Inflammatory macrophage (primary cell): ENCODE measurements around the gene BRK1.
"Not testable (repeated sequence)": the region's sequence is repeated elsewhere in the genome, so short reads cannot be mapped to it uniquely, and the experiment has no call there.

Source experiments
- DNase-seq, 2 donors: peaks; one replicate each; pipeline ENCODE4 v3.0.0-alpha.2; 2020 to 2022
- total RNA-seq, 18 experiments: gene quantifications; one replicate each; lab custom pipeline; 2026; ENCODE audit warnings: mixed read lengths in 6 of 18, inconsistent platforms in 2 of 18; lab: John Stamatoyannopoulos, UW

The BRK1 gene
- 49.5 to 111 (median 81.7) reads per million in 18 experiments for total RNA-seq

DNA sequence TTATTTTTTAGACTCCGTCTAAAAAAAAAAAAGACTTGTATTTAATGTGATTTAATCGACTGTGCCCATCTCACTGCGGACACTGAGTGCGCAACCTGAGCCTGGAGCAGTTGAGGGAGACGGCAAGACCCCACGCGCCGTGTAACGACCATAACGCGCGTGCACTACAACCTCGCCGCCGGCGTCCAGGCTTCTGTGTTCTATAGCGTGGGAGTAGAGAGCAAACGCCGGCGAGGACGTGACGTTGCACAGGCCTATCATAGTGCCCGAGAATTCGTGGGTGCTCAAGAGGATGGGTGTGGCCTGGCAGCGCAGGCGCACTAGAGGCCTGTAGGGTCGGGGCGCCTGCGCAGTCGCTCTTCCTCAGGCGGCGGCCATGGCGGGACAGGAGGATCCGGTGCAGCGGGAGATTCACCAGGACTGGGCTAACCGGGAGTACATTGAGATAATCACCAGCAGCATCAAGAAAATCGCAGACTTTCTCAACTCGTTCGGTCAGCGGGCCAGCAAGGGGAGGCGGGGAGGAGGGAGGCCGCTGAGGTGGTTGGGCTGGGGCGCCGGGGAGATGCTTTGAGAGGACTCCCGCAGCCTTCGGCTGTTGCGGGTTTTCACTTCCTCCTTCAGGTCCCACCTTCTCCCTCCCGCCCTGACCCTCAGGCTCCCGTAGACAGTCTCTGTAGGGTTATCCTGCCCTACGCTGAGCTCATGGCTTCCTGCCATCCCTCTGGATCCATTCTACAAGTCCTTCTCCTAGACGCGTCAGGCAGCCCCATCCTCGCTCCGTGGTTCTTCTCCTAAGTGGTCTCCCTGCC lies at the start of gene BRK1:
TSS of gene BRK1 (plus strand) at position 350 of the 812 bp plus-strand sequence. CDS start at position 377, 27 bp downstream.
- DNase-seq, result peak; percentile 98 to 99

DNA sequence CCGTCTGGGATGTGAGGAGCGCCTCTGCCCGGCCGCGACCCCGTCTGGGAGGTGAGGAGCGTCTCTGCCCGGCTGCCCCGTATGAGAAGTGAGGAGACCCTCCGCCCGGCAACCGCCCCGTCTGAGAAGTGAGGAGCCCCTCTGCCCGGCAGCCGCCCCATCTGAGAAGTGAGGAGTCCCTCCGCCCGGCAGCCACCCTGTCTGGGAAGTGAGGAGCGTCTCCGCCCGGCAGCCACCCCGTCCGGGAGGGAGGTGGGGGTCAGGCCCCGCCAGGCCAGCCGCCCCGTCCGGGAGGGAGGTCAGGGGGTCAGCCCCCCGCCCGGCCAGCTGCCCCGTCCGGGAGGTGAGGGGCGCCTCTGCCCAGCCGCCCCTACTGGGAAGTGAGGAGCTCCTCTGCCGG lies 45.4 kb upstream of the BRK1 start:
- not testable (repeated sequence) for DNase-seq

DNA sequence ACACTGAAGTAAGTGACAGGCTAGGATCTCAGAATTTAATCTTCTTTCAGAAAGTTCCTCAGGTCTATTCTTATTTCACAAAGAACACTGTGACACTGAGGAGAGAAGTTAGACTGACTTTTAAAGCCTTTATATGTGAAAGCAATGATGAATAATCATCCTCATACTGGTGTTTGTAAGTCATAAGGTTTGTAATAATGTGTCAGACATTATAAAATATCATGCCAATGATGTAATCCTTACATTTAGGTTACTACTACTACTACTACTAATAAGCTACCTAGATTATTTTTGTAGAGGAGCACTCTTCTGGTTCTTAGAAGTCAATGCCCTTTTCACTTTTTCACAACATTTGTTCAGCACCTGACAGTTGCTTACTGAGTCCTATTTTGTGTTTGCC lies 40.8 kb upstream of the BRK1 start:
- no peak for DNase-seq

DNA sequence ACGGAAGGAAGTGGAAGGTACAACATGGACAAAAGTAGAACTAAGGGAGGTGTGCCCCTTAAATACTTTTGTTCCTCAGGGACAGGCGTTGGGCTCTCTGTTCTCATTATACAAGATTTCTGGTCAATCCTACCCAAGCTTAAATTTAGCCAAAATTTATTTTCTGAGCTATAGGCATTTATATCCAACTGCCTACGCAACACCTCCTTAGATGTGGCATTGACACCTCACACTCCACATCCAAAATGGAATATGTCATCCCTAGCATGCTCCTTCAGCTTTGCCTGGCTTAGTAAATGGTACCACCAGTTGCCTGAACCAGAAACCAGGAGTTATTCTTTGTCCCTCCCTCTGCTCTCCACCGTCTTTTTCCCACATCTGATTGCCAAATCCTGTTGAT lies 33.6 kb upstream of the BRK1 start:
- no peak for DNase-seq

DNA sequence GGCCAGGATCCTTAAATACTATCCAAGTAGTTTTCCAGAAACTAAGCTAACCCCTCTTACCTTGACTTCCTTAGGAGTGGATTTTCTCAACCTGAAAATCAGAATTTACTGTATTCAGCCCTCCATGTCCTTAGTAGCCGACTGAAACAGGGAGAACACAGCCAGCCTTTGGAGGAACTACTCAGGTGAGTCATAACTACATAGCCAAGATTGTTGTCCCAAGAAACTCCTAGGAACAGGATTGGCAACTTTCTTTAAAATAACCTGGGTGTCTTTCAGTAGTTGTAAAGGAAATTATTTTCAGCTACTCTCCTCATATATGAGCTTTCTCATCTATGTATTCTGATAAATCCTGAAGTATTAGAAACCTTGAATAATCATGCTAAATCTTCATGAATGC lies 29.7 kb upstream of the BRK1 start:
- no peak for DNase-seq

- DNase-seq, result no peak
These were observed 27.2 kb upstream of the BRK1 start for GRCh38 chr3:10088256-10088655.

DNA sequence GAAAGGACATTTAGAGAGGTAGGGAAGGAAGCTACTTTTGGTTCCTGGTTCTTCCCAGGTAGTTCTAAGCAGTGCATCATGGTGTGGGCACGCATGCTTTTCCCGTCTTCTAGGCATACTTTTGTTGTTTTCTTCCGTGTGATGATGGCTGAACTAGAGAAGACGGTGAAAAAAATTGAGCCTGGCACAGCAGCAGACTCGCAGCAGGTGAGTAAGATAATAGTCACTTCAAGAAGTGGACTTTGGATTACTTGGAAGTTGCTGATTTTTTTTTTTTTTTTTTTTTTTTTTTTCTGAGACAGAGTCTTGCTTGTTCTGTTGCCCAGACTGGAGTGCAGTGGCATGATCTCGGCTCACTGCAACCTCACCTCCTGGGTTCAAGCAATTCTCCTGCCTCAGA lies 25.3 kb upstream of the BRK1 start:
- DNase-seq, result no peak

GRCh38 chr3:10090774-10091173 lies 24.7 kb upstream of the BRK1 start:
- DNase-seq, result not testable (repeated sequence)

- not testable (repeated sequence) for DNase-seq
These were observed 24.1 kb upstream of the BRK1 start for GRCh38 chr3:10091387-10091786.

DNA sequence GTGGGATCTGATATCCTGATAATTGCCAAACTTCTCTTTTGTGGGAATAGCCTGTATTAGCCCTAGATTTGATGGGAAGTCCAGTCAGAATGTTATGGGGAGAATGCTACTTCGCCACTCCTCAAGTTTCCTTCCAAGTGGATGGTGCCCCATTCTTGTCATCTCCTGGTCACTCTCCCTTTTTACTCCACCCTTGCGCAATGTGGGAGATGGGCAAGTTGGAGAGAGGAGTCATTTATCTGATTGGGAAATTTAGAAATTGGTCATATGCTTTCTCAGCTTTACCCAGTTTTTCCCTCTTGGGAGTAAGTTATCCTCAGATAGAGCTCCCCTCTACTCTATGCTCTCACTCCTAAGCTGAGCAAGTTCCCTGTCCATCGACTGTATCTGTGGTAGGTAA lies 21.8 kb upstream of the BRK1 start:
- no peak for DNase-seq

DNA sequence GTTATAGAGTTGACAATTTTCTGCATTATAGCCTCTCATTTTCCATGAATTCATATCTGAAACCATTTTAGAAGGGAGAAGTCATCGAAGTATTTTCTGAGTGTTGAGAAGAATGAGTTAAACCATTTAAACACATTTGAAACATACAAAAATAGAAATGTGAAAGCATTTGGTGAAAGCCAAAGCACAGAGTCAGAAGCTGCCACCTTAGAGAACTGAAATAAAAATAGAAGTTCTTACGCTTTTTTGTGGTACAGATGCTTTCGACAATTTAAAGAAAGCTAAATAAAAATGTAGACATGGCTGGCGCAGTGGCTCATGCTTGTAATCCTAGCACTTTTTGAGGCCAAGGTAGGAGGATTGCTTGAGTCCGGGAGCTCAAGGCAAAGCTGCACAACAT lies 16.4 kb upstream of the BRK1 start:
- no peak for DNase-seq

- no peak for DNase-seq
These were observed 8.6 kb upstream of the BRK1 start for GRCh38 chr3:10106919-10107318.

DNA sequence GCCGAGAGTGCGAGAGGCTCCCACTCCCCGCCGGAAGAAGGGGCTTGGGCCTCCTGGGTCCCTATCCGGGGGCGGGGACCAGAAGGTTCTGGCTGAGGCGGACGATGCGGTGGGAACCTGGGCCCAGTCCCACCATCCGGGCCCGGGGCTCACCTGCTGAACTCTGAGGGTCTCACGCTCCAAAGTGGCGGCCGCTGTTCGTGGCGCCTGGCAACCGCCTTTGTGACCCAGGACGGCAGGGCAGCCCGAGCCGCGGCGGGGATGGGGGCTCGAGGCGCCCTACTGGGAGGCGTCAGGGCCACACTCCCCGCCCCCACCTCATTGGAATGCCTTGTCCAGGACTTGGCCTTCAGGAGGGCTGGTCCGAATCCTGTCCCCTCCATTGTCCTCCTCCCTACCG lies 7.4 kb upstream of the BRK1 start, which contains the start of gene FANCD2OS:
TSS of gene FANCD2OS (minus strand) at position 165 of the 400 bp plus-strand sequence. CDS start 3,481 bp downstream, outside the sequence.
- DNase-seq, result no peak

DNA sequence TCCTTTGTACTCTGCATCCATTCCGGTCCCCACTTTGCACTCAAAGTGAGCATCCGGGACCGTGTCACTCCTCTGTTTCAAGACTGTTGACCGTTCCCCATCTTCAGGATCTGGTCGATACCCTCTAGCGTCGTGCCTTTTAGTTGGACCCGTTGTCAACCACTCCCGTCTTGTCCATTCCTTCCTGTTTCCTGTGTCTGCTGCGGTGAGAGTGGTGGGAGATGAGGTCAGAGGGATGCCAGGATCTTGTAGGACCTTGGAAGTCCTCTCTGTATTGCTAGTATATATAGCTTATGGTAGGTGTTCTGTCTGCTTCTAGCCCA lies 624 bp downstream of the BRK1 start:
- peak; percentile 36 to 47 for DNase-seq

DNA sequence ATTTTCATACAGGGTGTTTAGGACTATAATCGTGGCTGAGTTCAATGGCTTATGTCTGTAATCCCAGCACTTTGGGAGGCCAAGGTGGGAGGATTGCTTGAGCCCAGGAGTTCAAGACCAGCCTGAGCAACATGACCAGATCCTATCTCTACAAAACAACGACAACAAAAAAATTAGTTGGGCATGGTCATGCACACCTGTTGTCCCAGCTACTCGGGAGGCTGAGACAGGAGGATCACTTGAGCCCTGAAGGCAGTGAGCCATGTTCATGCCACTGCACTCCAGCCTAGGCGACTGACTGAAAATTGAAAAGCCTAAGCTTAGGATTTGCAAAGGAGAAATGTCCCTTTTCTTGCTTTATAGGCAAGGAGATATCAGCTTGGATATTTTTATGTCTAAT lies 1.5 kb downstream of the BRK1 start:
- DNase-seq, result no peak

DNA sequence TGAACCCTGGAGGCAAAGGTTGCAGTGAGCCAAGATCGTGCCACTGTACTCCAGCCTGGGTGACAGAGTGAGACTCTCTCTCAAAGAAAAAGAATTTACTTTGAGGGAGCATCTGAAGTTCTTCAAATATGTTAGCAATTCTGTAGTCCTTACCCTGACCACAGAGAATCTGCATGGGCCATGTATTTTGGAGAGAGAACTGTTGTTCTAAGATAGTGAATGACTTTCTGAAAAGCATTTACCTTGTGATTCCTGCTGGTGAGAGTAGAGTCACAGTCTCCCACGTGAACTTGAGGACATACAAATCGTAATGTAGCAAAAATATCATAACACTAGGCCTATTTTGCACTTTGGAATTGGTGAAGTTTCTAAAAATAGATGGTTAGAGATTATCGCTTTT lies 3.9 kb downstream of the BRK1 start:
- DNase-seq, result no peak

DNA sequence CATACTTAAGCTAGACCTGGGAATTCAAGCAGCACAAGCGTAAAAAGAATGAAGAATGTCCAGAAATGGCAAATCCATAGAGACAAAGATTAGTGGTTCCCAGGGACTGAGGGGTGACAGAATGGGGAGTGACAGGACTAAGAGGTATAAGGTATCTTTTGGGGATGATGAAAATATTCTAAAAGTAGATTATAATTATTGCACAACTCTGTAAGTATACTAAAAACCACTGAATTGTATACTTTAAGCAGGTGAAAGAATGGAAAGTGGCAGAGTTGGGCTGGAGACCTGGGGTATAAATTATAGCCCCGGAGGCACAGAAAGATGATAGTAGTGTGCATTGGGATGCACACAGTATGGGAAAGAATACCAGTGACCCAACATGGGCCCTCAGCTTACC lies 5.6 kb downstream of the BRK1 start:
- no peak for DNase-seq

GRCh38 chr3:10122724-10123123 lies 7.2 kb downstream of the BRK1 start:
- DNase-seq, result no peak

- DNase-seq, result not testable (repeated sequence)
These were observed 20.4 kb downstream of the BRK1 start for GRCh38 chr3:10135872-10136271.

GRCh38 chr3:10136426-10137005 lies 21.0 kb downstream of the BRK1 start:
- DNase-seq, result no peak

DNA sequence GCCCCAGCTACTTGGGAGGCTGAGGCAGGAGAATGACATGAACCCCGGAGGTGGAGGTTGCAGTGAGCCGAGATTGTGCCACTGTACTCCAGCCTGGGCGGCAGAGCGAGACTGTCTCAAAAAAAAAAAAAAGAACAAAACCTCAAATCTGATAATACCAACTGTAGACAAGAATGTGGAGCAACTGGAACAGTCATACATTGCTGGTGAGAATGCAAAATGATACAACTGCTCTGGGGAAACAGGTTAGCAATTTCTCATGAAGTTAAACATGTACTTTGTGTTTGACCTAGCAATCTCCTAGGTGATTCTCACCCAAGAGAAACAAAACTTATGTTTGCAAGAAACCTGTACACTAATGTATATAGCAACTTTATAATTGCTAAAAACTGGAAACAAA lies 21.7 kb downstream of the BRK1 start:
- no peak for DNase-seq

DNA sequence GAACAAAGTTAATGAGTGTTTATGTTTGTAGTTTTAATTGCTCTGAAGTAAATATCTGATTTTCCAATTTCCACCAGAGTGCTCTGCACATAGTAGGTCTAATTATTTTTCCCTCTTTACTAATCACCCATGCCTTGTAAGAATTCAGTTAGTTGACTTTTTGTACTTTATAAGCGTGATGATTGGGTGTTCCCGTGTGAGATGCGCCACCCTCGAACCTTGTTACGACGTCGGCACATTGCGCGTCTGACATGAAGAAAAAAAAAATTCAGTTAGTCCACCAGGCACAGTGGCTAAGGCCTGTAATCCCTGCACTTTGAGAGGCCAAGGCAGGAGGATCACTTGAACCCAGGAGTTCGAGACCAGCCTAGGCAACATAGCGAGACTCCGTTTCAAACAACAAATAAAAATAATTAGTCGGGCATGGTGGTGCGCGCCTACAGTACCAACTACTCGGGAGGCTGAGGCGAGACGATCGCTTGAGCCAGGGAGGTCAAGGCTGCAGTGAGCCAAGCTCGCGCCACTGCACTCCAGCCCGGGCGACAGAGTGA lies 25.6 kb downstream of the BRK1 start:
- no peak for DNase-seq

- DNase-seq, result peak; percentile 10 to 38
These were observed 27.5 kb downstream of the BRK1 start for GRCh38 chr3:10142707-10143560.
